ENCODE results near the gene PGLYRP4.
"Not testable (repeated sequence)": the region's sequence is repeated elsewhere in the genome, so short reads cannot be mapped to it uniquely, and the experiment has no call there.

PGLYRP4 gene

DNA sequence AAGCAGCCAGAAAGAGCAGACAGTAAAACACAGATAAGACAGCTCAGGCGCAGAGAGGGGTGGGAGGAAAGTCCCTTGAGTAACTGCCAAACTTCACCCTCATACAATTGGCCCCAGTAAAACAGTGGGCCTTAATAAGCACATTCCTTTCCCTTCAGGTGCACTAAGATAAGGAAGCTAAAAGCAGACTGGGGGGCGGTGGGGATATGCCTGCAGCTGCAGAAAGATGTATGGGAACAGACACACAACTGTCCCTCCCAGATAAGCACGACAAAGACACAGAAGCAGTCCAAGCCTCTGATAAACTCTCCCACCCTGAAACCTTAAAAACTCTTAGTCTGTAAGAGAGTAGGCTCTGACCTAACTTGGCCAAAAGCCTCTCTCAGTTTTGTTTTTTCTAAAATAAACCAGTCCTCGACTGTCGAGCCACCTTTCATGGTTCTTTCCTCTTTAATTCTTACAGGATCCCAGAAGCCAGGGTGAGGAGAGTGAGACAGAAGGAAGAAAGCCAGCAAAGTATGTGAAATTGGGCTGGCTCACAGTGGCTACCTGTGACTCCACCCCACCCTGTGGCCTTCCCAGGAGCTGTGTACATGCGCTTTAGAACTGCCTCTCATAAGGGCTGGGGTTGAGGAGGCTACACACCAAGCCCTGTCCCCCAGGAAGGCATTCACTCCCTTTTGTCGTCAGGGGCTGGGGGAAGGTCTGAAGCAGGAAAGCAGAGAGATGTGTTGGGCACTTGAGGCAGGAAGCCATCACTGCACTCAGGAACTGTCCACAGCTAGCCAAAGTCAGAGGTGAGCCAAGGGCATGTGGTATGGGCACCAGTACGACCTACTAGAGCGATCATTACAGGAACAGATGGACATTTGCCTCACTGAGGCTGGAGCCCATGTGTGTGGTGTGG, 4.6 kb downstream of the PGLYRP4 start:
- in situ Hi-C loops (cut with MboI; ENCODE audit: low pct_unique_long_range_greater_than_20kb, low sequenced_read_pairs): no loop called here
- peak; percentile 35 for DNase-seq

DNA sequence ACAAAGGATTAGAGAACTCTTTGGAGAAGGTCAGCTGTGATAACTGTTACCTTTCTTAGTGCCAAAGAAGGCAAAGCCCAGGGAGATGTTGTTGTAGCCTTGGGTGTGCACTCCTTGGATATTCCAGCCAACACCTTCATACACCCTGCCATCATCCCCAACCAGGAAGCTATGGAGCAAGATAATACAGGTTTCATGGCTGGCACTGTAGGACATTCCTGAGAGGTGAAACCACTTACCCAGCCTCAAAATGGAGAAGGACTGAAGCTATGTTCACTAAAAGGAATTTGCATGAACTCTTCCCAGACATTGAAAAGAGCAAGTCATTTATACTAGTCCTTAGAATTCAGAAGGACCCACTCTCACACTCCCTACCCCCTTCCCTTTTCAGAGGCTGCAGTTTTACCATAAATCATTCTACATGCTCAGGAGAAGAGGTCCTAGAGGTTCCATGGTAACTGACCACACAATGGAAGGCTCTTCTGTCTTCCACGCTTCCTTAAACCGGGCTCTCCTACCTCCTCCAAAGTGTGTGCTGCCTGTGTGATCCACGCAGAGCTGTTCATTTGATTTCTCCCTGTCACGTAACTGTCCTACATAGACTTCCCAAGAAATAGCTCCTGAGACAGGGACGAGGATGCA, 5.5 kb downstream of the PGLYRP4 start:
- in situ Hi-C loops (cut with MboI; ENCODE audit: low pct_unique_long_range_greater_than_20kb, low sequenced_read_pairs): no loop called here
- DNase-seq: no peak

GRCh38 chr1:153342178-153342577, 6.5 kb downstream of the PGLYRP4 start:
- no peak for DNase-seq

DNA sequence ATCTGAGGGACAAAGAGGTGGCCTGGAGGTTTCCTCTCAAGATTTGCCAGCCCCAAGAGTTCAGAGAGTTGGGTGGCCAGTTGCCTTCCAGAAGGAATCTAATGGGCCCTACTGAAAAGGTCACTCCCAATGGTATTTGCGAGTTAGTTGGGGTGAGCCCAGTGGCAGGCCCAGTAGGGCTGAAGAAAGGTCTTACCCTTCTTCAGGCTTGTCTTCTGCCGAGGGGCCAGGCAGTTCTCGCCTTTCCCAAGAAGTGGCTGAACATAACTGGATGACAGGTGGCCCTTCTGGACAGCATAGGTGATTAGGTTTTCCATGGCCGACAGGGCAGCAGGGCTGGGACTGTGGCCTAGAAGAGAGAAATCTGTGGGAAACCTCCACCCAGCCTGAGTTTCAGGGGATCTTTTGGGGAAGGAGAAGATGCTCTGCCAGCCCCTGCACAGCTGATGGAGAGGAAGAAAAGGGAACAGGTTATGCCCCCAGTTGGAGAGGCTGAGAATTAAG, 7.2 kb downstream of the PGLYRP4 start:
- in situ Hi-C loops (cut with MboI; ENCODE audit: low pct_unique_long_range_greater_than_20kb, low sequenced_read_pairs): no loop called here
- DNase-seq: no peak

More at GRCh38 chr1:153342178-153342577, 6.5 kb downstream of the PGLYRP4 start:
- in situ Hi-C loops (cut with MboI; ENCODE audit: low pct_unique_long_range_greater_than_20kb, low sequenced_read_pairs): no loop called here

DNA sequence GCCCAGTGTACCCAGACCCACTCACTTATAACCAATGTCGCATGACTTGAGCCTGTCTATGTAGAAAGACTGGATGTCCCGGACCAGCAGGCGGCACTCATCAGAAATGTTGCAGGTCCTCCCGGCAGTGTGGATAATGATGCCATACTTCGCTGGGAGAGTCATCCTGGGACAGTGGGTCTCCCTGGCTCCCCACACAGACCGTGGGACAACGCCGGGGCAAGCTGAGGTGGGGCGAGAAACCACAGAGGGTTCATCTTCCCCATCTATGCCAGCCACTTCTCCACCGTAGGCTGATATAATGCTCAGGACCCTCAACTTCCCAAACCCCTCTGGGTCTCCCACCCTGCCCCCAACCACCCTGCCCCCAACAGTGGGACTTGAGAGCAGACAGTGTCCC, 8.3 kb downstream of the PGLYRP4 start:
- DNase-seq: no peak
- in situ Hi-C loops (cut with MboI; ENCODE audit: low pct_unique_long_range_greater_than_20kb, low sequenced_read_pairs): no loop called here

- in situ Hi-C loops (cut with MboI; ENCODE audit: low pct_unique_long_range_greater_than_20kb, low sequenced_read_pairs): no loop called here
Measured at GRCh38 chr1:153339802-153340201, 8.8 kb downstream of the PGLYRP4 start.

DNA sequence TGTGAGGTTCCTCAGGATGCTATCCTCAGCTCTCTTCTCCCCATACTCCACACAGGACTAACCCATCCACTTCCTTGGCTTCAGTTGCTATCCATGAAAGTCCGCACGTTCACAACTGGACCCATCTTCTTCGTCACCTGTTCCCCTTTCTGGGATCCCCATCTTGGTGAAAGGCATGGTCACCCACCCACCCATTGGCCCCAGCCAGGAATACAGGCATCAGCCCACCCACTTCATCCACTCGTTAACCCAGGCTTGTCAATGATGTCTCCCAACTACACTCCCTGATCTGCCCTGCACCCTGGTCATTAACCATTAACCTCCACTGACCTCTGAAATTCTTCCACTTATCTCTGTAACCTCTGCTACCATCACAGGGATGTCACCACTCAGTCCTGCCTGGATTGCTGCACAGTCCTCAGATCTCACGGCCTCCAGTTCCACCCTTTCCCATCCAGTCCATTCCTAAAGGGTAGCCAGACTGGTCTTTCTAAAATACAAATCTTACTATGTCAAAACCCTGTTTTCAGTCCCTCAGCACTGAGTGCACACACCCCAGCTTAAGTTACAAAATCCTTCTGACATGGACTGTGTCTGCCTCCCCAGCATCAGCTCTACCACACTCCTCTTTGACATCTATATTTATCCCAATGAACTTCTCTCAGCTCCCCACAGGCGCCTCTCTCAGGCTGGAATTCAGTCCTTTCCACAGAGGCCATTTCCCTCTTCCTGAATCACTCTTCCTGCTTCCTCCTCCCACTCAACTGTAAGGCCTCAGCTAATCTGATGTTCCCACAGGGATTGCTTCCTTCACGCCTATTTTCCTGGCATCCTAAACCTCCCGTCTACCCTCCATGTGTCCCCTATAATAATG, 10.4 kb downstream of the PGLYRP4 start:
- no peak for DNase-seq
- in situ Hi-C loops (cut with MboI; ENCODE audit: low pct_unique_long_range_greater_than_20kb, low sequenced_read_pairs): no loop called here

More at GRCh38 chr1:153339802-153340201, 8.8 kb downstream of the PGLYRP4 start:
- no peak for DNase-seq

DNA sequence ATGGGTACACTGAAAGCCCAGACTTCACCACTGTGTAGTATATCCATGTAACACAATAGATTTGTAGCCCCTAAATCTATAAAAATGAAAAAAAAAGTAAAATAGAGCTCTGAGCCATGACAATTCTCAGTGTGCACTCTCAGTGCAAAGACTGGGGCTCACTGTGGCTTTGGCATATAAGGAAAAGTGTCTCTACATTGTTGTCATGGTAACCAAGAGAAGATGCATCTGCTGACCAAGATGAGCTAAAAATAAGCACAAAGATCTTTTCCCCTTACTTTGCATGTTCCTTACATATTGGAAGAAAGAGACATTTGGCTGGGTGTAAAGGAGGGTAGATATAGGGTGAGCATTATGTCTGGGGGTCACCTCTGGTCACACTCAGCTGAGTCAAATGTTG, 12.0 kb downstream of the PGLYRP4 start:
- in situ Hi-C loops (cut with MboI; ENCODE audit: low pct_unique_long_range_greater_than_20kb, low sequenced_read_pairs): no loop called here
- no peak for DNase-seq

DNA sequence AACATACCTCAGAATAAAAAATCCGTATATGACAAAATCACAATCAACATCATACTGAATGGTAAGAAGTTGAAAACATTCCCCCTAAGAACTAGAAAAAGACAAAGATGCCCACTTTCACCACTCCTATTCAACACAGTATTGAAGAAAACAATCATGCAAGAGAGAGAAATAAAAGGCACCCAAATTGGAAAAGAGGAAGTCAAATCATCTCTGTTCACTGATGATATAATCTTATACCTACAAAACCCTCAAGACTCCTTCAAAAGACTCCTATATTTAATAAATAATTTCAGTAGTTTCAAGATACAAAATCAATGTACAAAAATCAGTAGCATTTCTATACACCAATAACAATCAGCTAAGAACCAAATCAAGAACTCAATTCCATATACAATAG, 14.7 kb downstream of the PGLYRP4 start:
- DNase-seq: no peak
- in situ Hi-C loops (cut with MboI; ENCODE audit: low pct_unique_long_range_greater_than_20kb, low sequenced_read_pairs): no loop called here

DNA sequence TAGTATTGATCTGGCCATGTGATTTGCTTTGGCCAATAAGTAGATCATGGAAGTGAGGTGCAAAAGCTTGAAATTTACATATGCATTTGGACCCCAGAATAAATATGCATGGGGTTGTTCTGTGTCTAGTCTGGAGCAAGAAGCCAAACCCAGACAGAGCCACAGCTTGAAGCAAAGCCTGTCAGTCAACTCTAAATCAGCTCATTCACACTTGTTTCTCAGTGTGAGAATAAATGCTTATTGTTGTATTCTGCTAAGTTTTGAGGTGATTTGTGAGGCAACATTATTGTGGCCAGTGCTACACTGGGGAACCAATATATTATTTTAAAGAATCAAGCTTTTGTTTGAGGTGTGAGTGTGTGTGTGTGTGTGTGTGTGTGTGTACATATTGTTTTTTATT, 23.7 kb downstream of the PGLYRP4 start:
- in situ Hi-C loops (cut with MboI; ENCODE audit: low pct_unique_long_range_greater_than_20kb, low sequenced_read_pairs): no loop called here
- no peak for DNase-seq

- in situ Hi-C loops (cut with MboI; ENCODE audit: low pct_unique_long_range_greater_than_20kb, low sequenced_read_pairs): no loop called here
- no peak for DNase-seq
Measured at GRCh38 chr1:153322568-153322967, 26.1 kb downstream of the PGLYRP4 start.

DNA sequence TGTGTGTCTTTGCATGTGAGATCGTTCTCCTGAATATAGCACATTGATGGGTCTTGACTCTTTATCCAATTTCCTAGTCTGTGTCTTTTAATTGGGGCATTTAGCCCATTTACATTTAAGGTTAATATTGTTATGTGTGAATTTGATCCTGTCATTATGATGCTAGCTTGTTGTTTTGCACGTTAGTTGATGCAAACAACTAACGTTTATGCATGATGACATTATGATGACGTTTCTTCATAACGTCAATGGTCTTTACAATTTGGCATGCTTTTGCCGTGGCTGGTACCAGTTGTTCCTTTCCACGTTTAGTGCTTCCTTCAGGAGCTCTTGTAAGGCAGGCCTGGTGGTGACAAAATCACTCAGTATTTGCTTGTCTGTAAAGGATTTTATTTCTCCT, 30.5 kb downstream of the PGLYRP4 start:
- in situ Hi-C loops (cut with MboI; ENCODE audit: low pct_unique_long_range_greater_than_20kb, low sequenced_read_pairs); DNase-seq: not testable (repeated sequence)

GRCh38 chr1:153316013-153316412, 32.6 kb downstream of the PGLYRP4 start:
- in situ Hi-C loops (cut with MboI; ENCODE audit: low pct_unique_long_range_greater_than_20kb, low sequenced_read_pairs); DNase-seq: not testable (repeated sequence)

- in situ Hi-C loops (cut with MboI; ENCODE audit: low pct_unique_long_range_greater_than_20kb, low sequenced_read_pairs); DNase-seq: not testable (repeated sequence)
Measured at GRCh38 chr1:153314388-153314787, 34.3 kb downstream of the PGLYRP4 start.

DNA sequence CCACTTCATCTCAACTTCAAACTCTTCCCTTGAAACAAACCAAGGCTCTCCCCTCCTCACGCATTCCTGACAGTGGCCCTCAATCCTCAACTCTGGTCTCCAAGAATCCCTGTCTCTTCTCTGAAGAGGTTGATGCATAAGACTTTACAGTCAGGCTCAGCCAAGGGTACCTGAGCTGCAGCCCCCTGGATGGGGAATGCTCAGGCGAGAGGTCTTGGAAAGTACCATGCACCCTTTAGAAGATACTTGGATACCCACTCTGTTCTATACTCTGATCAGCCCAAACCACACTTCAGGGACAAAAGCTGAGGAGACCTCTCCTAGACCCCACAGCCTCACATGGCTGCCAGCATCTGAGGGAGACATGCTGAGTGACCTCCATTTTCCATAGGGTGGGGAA, 35.4 kb downstream of the PGLYRP4 start:
- DNase-seq: no peak
- in situ Hi-C loops (cut with MboI; ENCODE audit: low pct_unique_long_range_greater_than_20kb, low sequenced_read_pairs): no loop called here

- no peak for DNase-seq
- in situ Hi-C loops (cut with MboI; ENCODE audit: low pct_unique_long_range_greater_than_20kb, low sequenced_read_pairs): no loop called here
Measured at GRCh38 chr1:153312570-153313186, 36.0 kb downstream of the PGLYRP4 start, which contains the start of gene PGLYRP3. Gene PGLYRP3, minus strand, starts transcription at chr1:153312952. Its CDS starts 2,287 bp downstream, at chr1:153310665.

DNA sequence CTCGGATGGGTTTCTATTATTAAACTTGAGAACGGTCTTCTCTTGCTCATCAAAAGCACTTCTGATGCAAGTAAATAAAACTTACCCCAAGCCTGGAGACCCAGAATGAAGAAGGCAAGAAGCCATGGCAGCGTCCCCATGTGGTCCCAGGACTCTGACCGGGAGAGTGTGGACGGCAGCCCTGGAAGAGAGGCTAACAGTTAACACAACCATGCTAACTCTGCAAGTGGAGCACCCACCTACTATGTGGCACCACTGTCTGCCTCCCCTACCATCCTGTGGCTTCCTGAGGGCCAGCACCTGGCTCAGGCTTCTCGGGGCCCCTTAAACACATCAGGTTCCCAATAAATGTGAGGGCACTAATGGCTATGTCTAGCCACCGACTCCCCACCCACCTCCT, 38.1 kb downstream of the PGLYRP4 start:
- DNase-seq: no peak
- in situ Hi-C loops (cut with MboI; ENCODE audit: low pct_unique_long_range_greater_than_20kb, low sequenced_read_pairs): no loop called here

- in situ Hi-C loops (cut with MboI; ENCODE audit: low pct_unique_long_range_greater_than_20kb, low sequenced_read_pairs): no loop called here
Measured at GRCh38 chr1:153309441-153309840, 39.2 kb downstream of the PGLYRP4 start.

GRCh38 chr1:153308540-153308939, 40.1 kb downstream of the PGLYRP4 start:
- in situ Hi-C loops (cut with MboI; ENCODE audit: low pct_unique_long_range_greater_than_20kb, low sequenced_read_pairs): no loop called here
- DNase-seq: no peak

More at GRCh38 chr1:153309441-153309840, 39.2 kb downstream of the PGLYRP4 start:
- no peak for DNase-seq

All from KBM-7 (cell line).